PC-3 (cell line): Measurements from ENCODE around the gene METTL26. TPM values are rescaled to one million over a fixed set of nuclear protein-coding genes. Genes with fewer than 3 reads are reported as not detected.

Source experiments
- ATAC-seq: fragments of 200-7000 bp; cut with Tn5 transposase; 2 replicates; pipeline ENCODE4 v1.9.1; 2020; ENCODE audit warnings: mild to moderate bottlenecking, moderate library complexity
- BruUV-seq: library from RNA; stranded (reverse); fragments of 400-500 nt; replicated peaks from 2 replicates; lab custom pipeline; 2021; lab: Mats Ljungman, UMichigan
- CTCF ChIA-PET: fragments of 300-600 bp; sonication (Branson Sonifier 250); formaldehyde crosslinking; loops from one replicate; lab custom pipeline; 2022; ENCODE audit warnings: antibody characterized with exemption; lab: Charles Lee
- POLR2A ChIA-PET: fragments of 300-600 bp; sonication (Branson Sonifier 250); formaldehyde crosslinking; loops from one replicate; lab custom pipeline; 2022; ENCODE audit warnings: antibody characterized with exemption; ENCODE audit not compliant: unreplicated experiment; lab: Charles Lee
- DNase-seq: peaks from one replicate; pipeline ENCODE4 v3.0.0-alpha.2; 2015
- H2AFZ ChIP-seq: fragments of 300-600 bp; sonication (generic); 2 replicates; pipeline ENCODE4 v1.6.0; 2016; ENCODE audit warnings: antibody characterized with exemption, low read length
- H3F3A ChIP-seq: fragments of 300-600 bp; sonication (generic); one replicate; pipeline ENCODE4 v1.6.0; 2017; ENCODE audit warnings: antibody characterized with exemption, low read length, control low read depth, mild to moderate bottlenecking; ENCODE audit not compliant: unreplicated experiment
- H3K27ac ChIP-seq: fragments of 300-600 bp; sonication (generic); 2 replicates; pipeline ENCODE4 v1.5.1; 2016; ENCODE audit warnings: mild to moderate bottlenecking, low read length
- H3K27me3 ChIP-seq: fragments of 300-600 bp; sonication (generic); 2 replicates; pipeline ENCODE4 v1.6.1; 2016; ENCODE audit warnings: low read length, mixed read lengths
- H3K36me3 ChIP-seq: fragments of 300-600 bp; sonication (generic); 2 replicates; pipeline ENCODE4 v1.6.1; 2016; ENCODE audit warnings: low read depth, mixed run types, low read length, mixed read lengths
- H3K4me1 ChIP-seq: fragments of 300-600 bp; sonication (generic); 2 replicates; pipeline ENCODE4 v1.5.1; 2016; ENCODE audit warnings: low read length; ENCODE audit not compliant: insufficient read depth
- H3K4me2 ChIP-seq: fragments of 300-600 bp; sonication (generic); 2 replicates; pipeline ENCODE4 v1.6.0; 2016; ENCODE audit warnings: low read length
- H3K4me3 ChIP-seq: fragments of 300-600 bp; sonication (generic); 2 replicates; pipeline ENCODE4 v1.5.1; 2016; ENCODE audit warnings: mild to moderate bottlenecking, low read length, mixed read lengths
- H3K79me2 ChIP-seq: fragments of 300-600 bp; sonication (generic); 2 replicates; pipeline ENCODE4 v1.6.1; 2017; ENCODE audit warnings: low read length, mixed read lengths
- H3K9ac ChIP-seq: fragments of 300-600 bp; sonication (generic); 2 replicates; pipeline ENCODE4 v1.6.0; 2016; ENCODE audit warnings: mild to moderate bottlenecking, low read length
- H3K9me2 ChIP-seq: fragments of 300-600 bp; sonication (generic); replicated peaks from 2 replicates; pipeline ENCODE4 v1.6.1; 2016; ENCODE audit warnings: mixed run types, low read length, mixed read lengths
- H3K9me3 ChIP-seq: fragments of 300-600 bp; sonication (generic); 2 replicates; pipeline ENCODE4 v1.6.1; 2016; ENCODE audit warnings: low read length, mixed read lengths
- H4K20me1 ChIP-seq: fragments of 300-600 bp; sonication (generic); 2 replicates; pipeline ENCODE4 v1.6.1; 2016; ENCODE audit warnings: low read length, mixed read lengths
- CTCF ChIP-seq: fragments of 300-600 bp; sonication (generic); conservative IDR thresholded peaks from 2 replicates; pipeline ENCODE4 v1.5.1; 2017; ENCODE audit warnings: antibody characterized with exemption, low read depth, mild to moderate bottlenecking, low read length
- EZH2 ChIP-seq: fragments of 300-600 bp; sonication (generic); IDR thresholded peaks from one replicate; pipeline ENCODE4 v1.6.1; 2017; ENCODE audit warnings: antibody characterized with exemption, mild to moderate bottlenecking, low read length; ENCODE audit not compliant: unreplicated experiment
- EZH2phosphoT487 ChIP-seq: fragments of 300-600 bp; sonication (generic); IDR thresholded peaks from 2 replicates; pipeline ENCODE4 v1.6.1; 2018; ENCODE audit warnings: mild to moderate bottlenecking, antibody characterized with exemption, low read length, borderline replicate concordance
- intact Hi-C: fragments of 100-400 bp; cut with micrococcal nuclease; formaldehyde crosslinking; loops from 2 replicates; pipeline ENCODE4 v1.9.0; 2023
- total RNA-seq: library from RNA; depleted of rRNA; stranded (reverse); fragments of >200 nt; gene quantifications from 2 replicates; pipeline ENCODE4 v1.2.3, GENCODE V29; 2014

Gene METTL26
- total RNA-seq, 1 experiment from 2014 or later = 179 TPM

GRCh38 chr16:680625-680945, 44.5 kb upstream of the METTL26 start:
- peak overlapping the region; percentile 74 for H3K9ac ChIP-seq
- ChIA-PET CTCF (no interaction called here), POLR2A (no interaction called here)
- intact Hi-C loops = no loop called here
- no peaks in the 10 kb centered on the region for H3K9me3 ChIP-seq
- no peak for TF ChIP-seq CTCF
- no peak for TF ChIP-seq EZH2phosphoT487
- H3K4me2 ChIP-seq = peak overlapping the region; percentile 90
- peaks cover 35% of the 10 kb centered on the region for H3K79me2 ChIP-seq
- 0 out of 2 replicates have a peak overlapping the region, but pooled peaks have one; percentile 10 for H3K27ac ChIP-seq
- H3K9me2 ChIP-seq = no peaks in the 10 kb centered on the region
- peaks cover 26% of the 10 kb centered on the region for H3K4me1 ChIP-seq
- peaks cover 10% of the 10 kb centered on the region; the same call in 1 of the 2 replicates for H4K20me1 ChIP-seq
- H2AFZ ChIP-seq = no peak overlapping the region
- ATAC-seq (no peak), DNase-seq (no peak)
- no peaks in the 10 kb centered on the region for H3F3A ChIP-seq
- peak overlapping the region; percentile 78 for H3K4me3 ChIP-seq
- no peaks in the 10 kb centered on the region for H3K27me3 ChIP-seq
- BruUV-seq = no TSS peak
- H3K36me3 ChIP-seq = peaks cover 6% of the 10 kb centered on the region

GRCh38 chr16:679814-680624, 43.9 kb upstream of the METTL26 start, which contains the start of gene STUB1:
STUB1 (plus strand) TSS chr16:680410; CDS start chr16:680526, 116 bp downstream.
- H3K9ac ChIP-seq = peak within 1 kb of the TSS; percentile 74
- H3F3A ChIP-seq = no peaks in the 10 kb centered on the region
- peak; percentile 72 for DNase-seq
- H3K4me1 ChIP-seq = peaks cover 26% of the 10 kb centered on the region
- no peaks in the 10 kb centered on the region for H3K9me2 ChIP-seq
- peak; percentile 23 for ATAC-seq
- H3K9me3 ChIP-seq = no peaks in the 10 kb centered on the region
- H3K4me3 ChIP-seq = peak within 1 kb of the TSS; percentile 78
- peak within 1 kb of the TSS; percentile 59 for H3K27ac ChIP-seq
- no peaks in the 10 kb centered on the region for H3K27me3 ChIP-seq
- H2AFZ ChIP-seq = peak within 1 kb of the TSS; percentile 71
- TF ChIP-seq CTCF (no peak), EZH2 (no peak), EZH2phosphoT487 (no peak)
- H3K79me2 ChIP-seq = peaks cover 35% of the 10 kb centered on the region
- ChIA-PET CTCF (no interaction called here), POLR2A (no interaction called here)
- peaks cover 10% of the 10 kb centered on the region; the same call in 1 of the 2 replicates for H4K20me1 ChIP-seq
- intact Hi-C loops = no loop called here
- no TSS peak for BruUV-seq
- peak within 1 kb of the TSS; percentile 90 for H3K4me2 ChIP-seq
- peaks cover 6% of the 10 kb centered on the region for H3K36me3 ChIP-seq
